ENCODE data around the gene CEMIP.

Gene CEMIP

DNA sequence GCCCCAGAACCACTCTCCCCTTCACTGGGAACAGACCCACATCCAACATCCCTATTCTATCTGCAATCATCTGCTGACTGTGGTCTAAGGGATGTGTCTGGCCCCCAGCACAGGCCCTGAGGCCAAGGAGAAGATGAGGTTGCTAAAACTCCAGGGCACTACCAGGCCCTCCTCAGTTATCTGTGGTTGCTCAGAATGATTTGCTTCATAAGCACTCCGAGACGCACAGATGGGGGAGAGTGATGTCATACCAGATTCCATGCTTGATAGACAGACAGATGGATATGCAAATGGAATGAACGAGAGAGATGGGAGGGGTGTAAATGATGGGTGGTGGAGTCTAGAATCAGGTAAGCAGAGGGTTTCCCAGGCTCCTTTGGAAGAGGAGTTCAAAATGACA, 57.8 kb downstream of the CEMIP start:
- peak overlapping the region in 8 of 11 experiments; percentile 5 to 91 (median 67); a peak in 12 of 22 replicates for H3K4me2 ChIP-seq
- H4K20me1 ChIP-seq = no peaks in the 10 kb centered on the region
- TF ChIP-seq Cebpa-rat (IDR thresholded peaks at IDR 0.05) = no peak

DNA sequence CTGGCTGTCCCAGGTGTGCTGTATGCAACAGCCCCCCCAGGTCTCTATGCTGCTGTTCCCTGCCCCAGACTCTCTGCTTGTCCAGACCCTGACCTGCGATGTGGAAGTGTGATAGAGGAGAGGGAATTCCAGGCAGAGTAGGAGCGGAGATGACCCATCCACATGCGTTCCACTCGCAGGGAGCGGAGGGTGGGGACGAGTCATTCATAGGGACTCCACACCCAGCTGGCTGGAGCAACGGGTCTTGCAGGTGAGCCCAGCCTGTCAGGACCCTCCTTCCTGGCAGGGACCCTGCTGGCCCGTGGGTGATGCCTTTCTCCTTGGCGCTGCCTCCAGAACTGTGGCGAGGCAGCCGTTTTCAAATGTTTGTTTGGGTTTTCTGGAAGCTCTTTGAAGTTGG, 58.8 kb downstream of the CEMIP start:
- Histone ChIP-seq H3K4me2 (peak overlapping the region in 6 of 11 experiments; percentile 56 to 91 (median 76); a peak in 7 of 22 replicates), H4K20me1 (no peaks in the 10 kb centered on the region), H3K4me3 (no peak overlapping the region), H3K27ac (no peak overlapping the region), H3K4me1 (peaks cover 9 to 88% (median 61%) of the 10 kb centered on the region in 10 experiments), H3K9ac (no peak overlapping the region), H3K9me3 (replicated peaks in 1 of 11) (no peaks in the 10 kb centered on the region), H3K36me3 (no peaks in the 10 kb centered on the region), H3K27me3 (no peaks in the 10 kb centered on the region)
- no peak for TF ChIP-seq Cebpa-rat (IDR thresholded peaks at IDR 0.05)

More for the DNA sequence above, 57.8 kb downstream of the CEMIP start:
- H3K27me3 ChIP-seq = no peaks in the 10 kb centered on the region
- no peaks in the 10 kb centered on the region for H3K9me3 ChIP-seq (replicated peaks in 1 of 11)
- no peaks in the 10 kb centered on the region for H3K36me3 ChIP-seq
- H3K4me3 ChIP-seq = no peak overlapping the region
- H3K27ac ChIP-seq = peak overlapping the region in 1 of 11 experiments; percentile 58; a peak in 3 of 22 replicates
- H3K4me1 ChIP-seq = peaks cover 14 to 93% (median 68%) of the 10 kb centered on the region in 10 experiments
- H3K9ac ChIP-seq = no peak overlapping the region

DNA sequence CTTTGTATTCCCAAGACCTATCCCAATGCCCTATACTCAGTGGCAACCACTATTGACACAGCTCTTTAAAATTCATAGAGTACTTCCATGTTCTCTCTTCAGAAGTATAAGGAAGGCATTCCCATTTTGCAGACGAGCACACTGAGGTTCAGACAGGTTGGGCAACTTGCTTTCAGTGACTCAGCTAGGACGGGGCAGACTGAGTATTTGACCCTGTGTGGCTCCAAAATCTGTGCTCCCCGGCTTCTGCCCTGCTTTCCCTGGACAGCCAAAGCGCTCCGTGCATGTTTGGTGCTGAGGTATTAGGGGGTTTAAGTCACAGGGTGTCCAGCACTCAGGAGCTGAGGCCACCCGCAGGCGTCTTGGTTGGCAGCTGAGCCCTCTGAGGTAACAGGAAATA, 59.5 kb downstream of the CEMIP start:
- peak overlapping the region in 7 of 11 experiments; percentile 3 to 34 (median 27); a peak in 7 of 22 replicates for H3K4me2 ChIP-seq
- H3K9me3 ChIP-seq (replicated peaks in 1 of 11) = no peaks in the 10 kb centered on the region
- no peaks in the 10 kb centered on the region for H4K20me1 ChIP-seq
- peaks cover 10 to 88% (median 60%) of the 10 kb centered on the region in 10 experiments for H3K4me1 ChIP-seq
- no peak for TF ChIP-seq Cebpa-rat (IDR thresholded peaks at IDR 0.05)
- H3K4me3 ChIP-seq = no peak overlapping the region
- H3K36me3 ChIP-seq = no peaks in the 10 kb centered on the region
- H3K27ac ChIP-seq = no peak overlapping the region
- no peak overlapping the region for H3K9ac ChIP-seq
- H3K27me3 ChIP-seq = no peaks in the 10 kb centered on the region

DNA sequence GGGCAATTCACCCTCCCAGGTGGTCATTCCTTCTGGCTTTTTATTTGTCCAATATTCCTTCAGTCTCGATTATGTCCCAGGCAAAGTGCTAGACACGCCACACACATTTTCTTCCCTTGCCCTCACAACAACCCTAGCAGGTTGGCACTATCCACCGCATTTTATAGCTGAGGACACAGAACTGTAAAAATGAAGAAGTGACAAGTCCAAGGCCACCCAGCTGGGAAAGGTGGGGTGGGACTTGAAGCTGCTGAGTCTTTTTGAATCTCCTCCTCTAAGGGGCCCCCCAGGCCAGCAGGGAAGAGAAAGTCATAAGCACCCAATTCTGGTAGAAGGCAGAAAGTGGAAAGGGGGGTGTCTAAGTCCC, 60.6 kb downstream of the CEMIP start:
- Histone ChIP-seq H3K4me3 (no peak overlapping the region), H3K27ac (no peak overlapping the region), H3K27me3 (no peaks in the 10 kb centered on the region), H3K4me1 (peaks cover 20 to 88% (median 61%) of the 10 kb centered on the region in 10 experiments), H3K36me3 (no peaks in the 10 kb centered on the region), H3K4me2 (peak overlapping the region in 5 of 11 experiments; percentile 4 to 34 (median 27); a peak in 5 of 22 replicates), H4K20me1 (no peaks in the 10 kb centered on the region), H3K9me3 (replicated peaks in 1 of 11) (no peaks in the 10 kb centered on the region), H3K9ac (no peak overlapping the region; a peak in 1 of 22 replicates)
- no peak for TF ChIP-seq Cebpa-rat (IDR thresholded peaks at IDR 0.05)

DNA sequence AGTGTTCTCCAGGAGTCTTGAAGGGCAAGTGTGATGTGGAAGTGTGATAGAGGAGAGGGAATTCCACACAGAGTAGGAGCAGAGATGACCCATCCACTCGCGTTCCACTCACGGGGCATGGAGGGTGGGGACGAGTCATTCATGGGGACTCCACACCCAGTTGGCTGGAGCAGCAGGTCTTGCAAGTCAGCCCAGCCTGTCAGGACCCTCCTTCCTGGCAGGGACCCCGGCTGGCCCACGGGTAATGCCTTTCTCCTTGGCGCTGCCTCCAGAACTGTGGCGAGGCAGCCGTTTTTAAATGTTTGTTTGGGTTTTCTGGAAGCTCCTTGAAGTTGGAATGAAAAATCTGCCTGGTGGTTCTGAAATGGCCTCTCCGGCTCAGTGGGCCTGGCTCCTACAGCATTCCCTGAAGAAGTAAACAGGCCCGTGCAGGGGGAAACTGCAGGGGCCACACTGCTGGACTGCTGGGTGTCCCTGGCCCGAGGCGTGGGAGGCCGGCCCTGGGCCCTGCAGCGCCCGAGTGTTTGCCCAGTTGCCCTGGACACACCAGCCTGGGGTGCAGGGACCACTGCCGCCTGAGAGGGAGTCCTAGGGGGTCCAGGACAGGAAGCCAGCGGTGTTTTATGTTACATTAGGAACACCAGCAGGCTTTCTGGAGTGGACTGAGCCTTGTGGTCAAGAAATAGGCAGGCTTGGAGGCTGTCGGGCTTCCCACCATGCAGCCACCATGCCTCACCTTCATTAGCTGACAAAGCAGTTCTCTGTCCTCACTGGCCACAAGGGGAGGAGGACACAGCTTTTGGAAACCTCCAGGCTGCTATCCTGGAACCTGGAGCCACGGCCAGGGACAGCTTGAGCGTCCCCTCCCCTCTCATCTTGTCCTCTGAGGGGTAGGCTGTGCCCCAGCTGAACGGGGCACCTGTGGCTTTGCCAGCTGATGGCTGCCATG, 61.3 kb downstream of the CEMIP start:
- Histone ChIP-seq H3K27me3 (no peaks in the 10 kb centered on the region), H3K9me3 (replicated peaks in 1 of 11) (no peaks in the 10 kb centered on the region), H3K9ac (no peak overlapping the region), H4K20me1 (no peaks in the 10 kb centered on the region), H3K4me3 (no peak overlapping the region), H3K4me2 (peak overlapping the region in 3 of 11 experiments; percentile 9 to 28 (median 10); a peak in 5 of 22 replicates), H3K4me1 (peaks cover 19 to 86% (median 57%) of the 10 kb centered on the region in 10 experiments), H3K36me3 (no peaks in the 10 kb centered on the region), H3K27ac (no peak overlapping the region)
- no peak for TF ChIP-seq Cebpa-rat (IDR thresholded peaks at IDR 0.05)

DNA sequence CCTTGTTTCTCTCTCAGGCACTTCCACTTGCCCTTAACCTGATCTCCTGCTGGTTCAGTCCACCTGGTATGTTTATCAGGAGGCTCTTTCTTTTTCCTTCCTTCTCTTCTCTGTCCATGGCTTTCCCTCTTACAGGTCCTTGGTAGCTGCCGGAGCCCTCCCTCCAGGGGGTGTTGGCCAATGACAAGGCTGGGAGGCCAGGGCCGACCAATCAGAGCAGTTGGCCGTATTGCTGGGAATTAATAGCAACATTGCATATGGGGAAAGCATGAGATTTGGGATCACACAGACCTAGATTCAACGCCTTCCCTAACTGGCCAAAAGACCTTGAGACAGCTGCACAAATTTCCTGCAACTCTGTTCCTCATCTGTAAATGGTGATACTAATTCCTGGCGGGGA, 62.4 kb downstream of the CEMIP start:
- H3K4me3 ChIP-seq = no peak overlapping the region
- no peaks in the 10 kb centered on the region for H3K36me3 ChIP-seq
- no peaks in the 10 kb centered on the region for H3K27me3 ChIP-seq
- no peak overlapping the region for H3K27ac ChIP-seq
- H3K9me3 ChIP-seq (replicated peaks in 1 of 11) = no peaks in the 10 kb centered on the region
- peak overlapping the region in 1 of 11 experiments; percentile 28; a peak in 3 of 22 replicates for H3K4me2 ChIP-seq
- H4K20me1 ChIP-seq = no peaks in the 10 kb centered on the region
- no peak overlapping the region for H3K9ac ChIP-seq
- peaks cover 17 to 86% (median 57%) of the 10 kb centered on the region in 10 experiments for H3K4me1 ChIP-seq
- no peak for TF ChIP-seq Cebpa-rat (IDR thresholded peaks at IDR 0.05)

DNA sequence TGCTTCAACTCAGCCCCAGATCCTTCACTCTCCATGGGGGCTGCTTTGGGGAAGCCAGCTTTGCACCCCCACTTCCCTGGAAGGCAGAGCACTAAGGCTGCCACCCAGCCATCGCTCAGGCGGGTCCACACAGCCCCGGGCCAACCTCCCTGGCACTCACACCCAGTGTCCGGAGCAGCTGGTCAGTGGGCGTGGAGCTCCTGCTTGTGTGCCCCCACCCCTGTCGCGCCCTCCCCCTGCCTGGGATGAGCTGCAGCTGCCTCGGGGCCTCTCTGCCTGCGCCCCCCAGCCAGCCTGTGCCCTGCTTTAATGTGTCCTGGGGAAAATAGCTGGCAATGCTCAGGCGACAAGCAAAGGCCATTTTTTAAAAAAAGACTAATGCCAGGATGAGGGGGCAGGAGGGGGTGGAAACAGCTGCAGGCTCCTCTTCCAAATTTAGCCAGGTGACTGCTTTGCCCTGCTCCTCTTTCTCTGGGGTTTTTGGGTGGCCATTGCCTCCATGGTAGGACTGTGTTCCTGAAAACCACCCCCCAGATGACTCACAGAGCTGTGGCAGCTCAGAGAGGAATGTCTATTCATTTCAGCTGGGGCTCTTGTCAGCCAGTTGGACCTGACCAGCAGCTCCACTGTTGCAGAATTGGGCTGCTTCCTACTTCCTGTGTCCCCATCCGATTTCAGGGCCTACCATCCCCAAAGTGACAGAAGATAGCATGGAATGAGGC, 65.0 kb downstream of the CEMIP start:
- Histone ChIP-seq H3K9me3 (replicated peaks in 1 of 11) (no peaks in the 10 kb centered on the region), H3K4me3 (no peak overlapping the region), H3K36me3 (no peaks in the 10 kb centered on the region), H4K20me1 (no peaks in the 10 kb centered on the region), H3K9ac (peak overlapping the region in 1 of 11 experiments; percentile 17; a peak in 2 of 22 replicates), H3K27ac (peak overlapping the region in 1 of 11 experiments; percentile 55; a peak in 1 of 22 replicates), H3K4me2 (peak overlapping the region; percentile 21 to 71 (median 55); a peak in 20 of 22 replicates), H3K27me3 (no peaks in the 10 kb centered on the region), H3K4me1 (peaks cover 20 to 65% (median 43%) of the 10 kb centered on the region in 10 experiments)
- TF ChIP-seq Cebpa-rat (IDR thresholded peaks at IDR 0.05) = no peak

DNA sequence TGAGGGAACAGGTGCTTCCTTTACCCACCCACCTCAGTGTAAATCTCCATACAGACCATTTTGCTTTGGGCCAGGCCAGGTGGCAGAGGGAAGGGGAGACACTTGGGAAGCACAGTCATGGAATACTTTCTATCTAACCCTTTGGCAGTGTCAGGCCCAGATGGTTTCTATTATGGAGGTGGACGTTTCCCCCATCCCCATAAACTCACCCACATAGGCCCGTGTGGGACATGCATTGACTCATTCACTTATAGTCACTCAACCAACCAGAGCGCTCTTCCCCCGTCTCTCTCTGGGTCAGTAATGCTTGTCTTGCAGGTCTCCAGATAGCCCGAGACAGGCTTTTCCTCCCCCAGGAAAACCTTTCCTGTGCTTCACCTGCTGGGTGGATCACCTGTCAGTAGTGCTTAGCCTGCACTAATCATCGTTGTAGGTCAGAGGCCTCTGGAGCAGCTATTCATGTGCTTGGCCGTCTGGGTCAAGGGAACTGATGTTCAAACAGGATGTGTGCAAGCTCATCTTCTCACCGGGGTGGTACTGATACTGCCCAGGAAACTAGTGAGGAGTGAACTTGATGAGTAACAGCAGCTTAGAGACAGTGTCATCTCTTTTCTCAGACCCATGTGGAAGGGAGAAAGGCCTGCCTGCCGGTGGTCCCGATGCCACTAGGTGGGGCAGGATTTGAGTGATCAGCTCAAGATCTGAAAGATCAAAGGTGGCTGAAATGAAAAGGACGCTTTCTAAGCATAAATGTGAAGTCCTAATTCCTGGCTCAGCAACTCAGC, 67.1 kb downstream of the CEMIP start:
- TF ChIP-seq Cebpa-rat (IDR thresholded peaks at IDR 0.05) = no peak
- Histone ChIP-seq H3K9me3 (replicated peaks in 1 of 11) (no peaks in the 10 kb centered on the region), H3K4me3 (no peak overlapping the region), H3K4me2 (peak overlapping the region in 10 of 11 experiments; percentile 12 to 65 (median 42); a peak in 17 of 22 replicates), H3K27me3 (no peaks in the 10 kb centered on the region), H3K27ac (no peak overlapping the region), H3K4me1 (peaks cover 31 to 47% (median 42%) of the 10 kb centered on the region in 10 experiments), H3K36me3 (no peaks in the 10 kb centered on the region), H3K9ac (no peak overlapping the region), H4K20me1 (no peaks in the 10 kb centered on the region)

Measured in BLaER1 treated with 17β-estradiol and CSF1 and Interleukin-3, amounts not matched to agents 10 nM and 100 nM (cell line).